ENCODE measurements around the gene KSR1.
"Not testable (repeated sequence)": the region's sequence is repeated elsewhere in the genome, so short reads cannot be mapped to it uniquely, and the experiment has no call there.

The KSR1 gene

DNA sequence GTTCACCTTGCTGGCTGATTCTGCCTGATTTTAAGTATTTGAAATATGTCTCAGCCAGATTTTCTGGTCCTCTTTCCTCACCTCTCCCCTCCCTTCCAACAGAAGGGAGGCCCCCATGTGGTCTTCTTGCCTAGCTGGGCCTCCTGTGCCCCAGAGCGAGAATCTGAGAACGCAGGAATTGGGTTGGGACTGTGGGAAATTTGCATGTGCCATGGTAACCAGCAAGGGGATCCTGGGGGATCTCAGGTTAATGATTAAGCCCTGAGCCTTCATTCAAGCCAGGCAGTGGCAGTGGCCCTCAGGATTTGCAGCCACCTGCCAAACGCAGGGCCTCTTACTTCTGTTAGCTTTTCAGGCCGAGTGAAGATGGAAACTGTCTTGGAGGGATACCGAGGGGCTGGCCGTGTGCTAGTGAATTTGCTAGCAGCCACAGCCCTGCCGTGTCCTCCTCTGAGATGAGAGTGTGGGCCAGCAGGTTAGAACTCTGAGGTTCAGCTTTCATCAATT lies 40.2 kb downstream of the KSR1 start:
- DNase-seq: no peak

DNA sequence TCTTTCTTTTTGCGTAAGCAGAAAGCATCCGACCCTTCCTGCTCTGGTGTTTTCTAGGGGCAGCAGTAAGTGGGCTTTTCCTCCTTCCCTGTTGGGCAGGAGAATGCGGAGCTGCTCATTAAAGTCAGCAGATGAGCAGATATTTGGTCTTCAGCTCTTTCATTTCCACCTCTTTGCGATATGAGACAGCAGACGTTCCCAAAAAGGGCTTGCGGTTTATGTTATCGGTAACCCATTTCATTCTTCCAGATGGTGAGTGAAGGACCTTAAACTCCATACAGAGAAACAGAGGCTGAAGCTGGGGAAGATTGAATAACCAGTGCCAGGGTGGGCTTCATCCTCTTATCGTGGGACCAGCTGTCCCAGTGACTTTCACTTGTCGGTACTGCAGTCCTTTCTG lies 40.7 kb downstream of the KSR1 start:
- no peak for DNase-seq

DNA sequence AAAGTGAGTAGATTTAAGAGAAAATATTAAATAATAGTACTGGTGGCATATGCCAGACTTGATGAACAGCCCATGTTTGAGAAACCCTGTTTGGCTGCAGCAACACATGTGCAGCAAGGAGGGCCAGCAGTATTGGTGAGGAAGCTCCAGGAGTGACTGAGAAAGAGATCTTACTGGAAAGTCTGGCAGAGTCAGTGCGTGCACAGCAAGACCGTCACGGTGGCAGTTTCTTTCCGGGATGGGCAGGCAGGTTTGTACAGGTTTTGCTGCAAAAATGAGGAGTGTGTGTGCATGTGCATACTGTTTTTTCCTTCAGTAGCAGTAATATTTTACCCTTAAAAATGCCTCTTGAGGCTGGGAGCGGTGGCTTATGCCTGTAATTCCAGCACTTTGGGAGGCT lies 41.4 kb downstream of the KSR1 start:
- no peak for DNase-seq

DNA sequence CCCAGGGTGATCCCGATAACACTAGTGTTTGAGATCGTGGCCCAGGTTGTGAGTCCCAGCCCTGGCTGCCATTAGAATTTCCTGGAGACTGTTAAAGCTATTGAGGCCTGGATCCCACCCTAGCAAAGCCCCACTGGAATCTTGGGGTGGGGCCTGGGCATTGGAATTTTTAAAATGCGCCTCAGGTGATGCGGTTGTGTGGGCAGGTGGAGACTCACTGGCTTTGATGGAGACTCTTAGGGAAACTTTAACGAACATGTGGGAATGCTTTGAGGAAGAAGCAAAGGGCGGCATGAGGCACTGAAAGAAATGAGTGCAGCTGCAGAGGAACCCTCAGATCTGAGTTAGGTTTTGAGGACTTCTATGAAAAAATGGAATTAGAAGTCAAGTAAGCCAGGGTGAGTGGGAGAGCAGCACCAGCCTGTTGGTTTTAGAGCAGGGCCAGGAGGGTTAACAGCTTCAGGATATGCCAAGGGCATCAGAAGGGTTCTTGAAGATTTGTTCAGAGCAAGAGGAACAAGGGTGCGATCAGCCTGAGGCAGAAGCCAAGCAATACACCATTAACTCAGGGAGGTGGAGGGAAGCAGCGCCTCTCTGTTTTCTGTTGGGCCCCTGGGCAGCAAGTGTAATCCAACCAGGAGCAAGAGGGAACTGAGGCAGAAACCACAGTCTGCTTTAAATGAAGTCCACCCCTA lies 42.5 kb downstream of the KSR1 start:
- no peak for DNase-seq

DNA sequence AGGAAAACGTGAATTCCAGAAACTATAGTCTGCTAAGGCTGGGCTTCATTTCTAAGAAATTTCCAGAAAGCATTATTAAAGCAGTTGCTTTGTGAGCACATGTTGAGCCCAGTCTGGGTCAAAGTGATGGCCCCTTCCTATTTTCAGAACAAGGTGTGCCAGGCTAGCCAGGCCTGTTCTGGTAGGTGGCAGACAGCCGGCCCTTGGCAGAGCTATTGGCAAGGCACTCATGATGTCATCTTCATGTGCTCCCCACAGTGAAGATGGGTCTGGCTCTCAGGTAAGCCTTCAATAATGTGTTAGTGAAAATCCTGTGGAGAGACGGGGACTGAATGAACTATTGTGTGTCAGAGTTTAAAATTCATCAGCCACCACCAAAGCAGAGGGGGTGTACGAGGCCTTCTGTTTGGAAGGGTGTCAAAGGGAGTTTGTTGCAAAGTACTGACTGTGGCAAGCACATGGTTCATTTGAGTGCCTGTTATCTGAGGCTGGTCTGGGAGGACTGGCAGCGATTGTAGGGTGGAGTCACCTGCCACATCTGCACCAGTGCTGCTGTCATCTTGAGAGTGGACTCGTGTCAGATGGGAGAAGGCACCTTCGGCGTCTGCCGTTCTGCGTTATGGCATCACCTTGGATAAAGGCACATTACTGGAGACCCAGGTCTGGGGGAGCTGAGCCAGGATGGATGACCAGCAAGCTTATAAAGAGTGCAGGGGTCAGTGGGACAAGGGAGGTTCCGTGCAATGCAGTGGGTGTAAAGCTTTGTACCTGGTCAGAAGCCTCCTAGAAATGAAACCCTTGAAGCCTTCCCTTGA lies 43.4 kb downstream of the KSR1 start:
- DNase-seq: no peak

DNA sequence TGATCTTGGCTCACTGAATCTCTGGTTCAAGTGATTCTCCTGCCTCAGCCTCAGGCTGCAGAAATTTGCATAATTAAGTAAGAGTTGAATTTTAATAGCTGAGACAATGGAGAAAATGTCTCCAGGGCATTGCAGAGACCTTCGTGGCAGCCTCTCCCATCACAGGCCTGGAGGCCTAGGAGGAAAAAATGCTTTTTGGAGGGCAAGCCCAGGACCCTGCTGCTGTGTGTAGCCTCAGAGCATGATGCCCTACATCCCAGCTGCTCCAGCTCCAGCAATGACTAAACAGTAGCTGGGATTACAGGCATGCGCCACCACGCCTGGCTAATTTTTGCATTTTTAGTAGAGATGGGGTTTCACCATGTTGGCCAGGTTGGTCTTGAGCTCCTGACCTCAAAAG lies 45.1 kb downstream of the KSR1 start:
- not testable (repeated sequence) for DNase-seq

DNA sequence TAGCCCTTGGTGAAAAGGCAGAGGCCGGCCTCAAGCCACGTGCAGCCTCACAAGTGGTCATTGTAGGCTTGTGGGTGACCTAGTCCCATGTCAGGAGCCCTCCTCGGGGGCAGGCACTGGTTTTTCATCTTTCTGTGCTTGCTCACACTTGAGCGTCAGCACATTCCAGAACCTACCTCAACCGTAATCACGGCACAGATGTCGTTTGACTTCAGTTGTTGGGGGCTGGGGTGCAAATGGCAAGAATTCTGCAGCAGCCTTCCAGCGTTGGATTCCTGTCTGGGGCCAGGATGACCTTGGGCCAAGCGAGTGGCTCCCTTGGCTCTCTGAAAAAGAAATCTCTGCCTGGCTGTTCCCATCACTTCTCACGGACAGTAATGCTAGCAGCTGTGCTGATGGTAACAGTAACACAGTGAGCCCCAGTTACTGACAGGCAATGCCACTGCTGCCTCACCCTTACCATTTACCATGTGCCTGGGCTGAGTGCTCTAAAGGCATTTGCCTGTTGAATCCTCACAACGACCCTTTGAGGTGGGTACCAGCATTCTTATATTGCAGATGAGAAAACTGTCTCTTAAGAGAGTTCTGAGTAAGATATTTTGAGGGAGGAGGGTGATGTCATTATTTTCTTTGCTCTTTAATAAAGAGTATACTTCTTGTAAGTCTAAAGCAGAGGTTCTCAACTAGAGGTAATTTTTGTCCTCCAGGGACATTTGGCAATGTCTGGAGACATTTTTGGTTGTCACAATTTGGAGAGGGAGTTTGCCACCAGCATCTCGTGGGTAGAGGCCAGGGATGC lies 46.5 kb downstream of the KSR1 start:
- no peak for DNase-seq

DNA sequence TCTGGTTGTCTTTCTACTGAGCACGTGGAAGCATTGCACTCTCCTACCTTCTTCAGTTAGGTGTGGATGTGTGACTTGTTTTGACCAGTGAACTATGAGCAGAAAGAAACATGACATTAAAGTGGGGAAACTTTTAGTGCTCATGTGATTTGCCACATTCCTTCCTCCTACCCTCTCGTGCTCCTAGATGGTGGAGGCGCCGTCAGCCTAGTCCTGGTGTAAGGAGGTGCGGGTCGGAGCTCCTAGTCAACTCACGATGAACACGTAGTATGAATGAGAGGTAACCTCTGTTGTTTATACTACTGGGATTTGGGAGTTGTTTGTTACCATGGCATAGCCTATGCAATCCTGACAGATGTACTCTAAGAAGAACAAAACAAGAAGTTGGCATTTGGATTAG lies 47.4 kb downstream of the KSR1 start:
- no peak for DNase-seq

DNA sequence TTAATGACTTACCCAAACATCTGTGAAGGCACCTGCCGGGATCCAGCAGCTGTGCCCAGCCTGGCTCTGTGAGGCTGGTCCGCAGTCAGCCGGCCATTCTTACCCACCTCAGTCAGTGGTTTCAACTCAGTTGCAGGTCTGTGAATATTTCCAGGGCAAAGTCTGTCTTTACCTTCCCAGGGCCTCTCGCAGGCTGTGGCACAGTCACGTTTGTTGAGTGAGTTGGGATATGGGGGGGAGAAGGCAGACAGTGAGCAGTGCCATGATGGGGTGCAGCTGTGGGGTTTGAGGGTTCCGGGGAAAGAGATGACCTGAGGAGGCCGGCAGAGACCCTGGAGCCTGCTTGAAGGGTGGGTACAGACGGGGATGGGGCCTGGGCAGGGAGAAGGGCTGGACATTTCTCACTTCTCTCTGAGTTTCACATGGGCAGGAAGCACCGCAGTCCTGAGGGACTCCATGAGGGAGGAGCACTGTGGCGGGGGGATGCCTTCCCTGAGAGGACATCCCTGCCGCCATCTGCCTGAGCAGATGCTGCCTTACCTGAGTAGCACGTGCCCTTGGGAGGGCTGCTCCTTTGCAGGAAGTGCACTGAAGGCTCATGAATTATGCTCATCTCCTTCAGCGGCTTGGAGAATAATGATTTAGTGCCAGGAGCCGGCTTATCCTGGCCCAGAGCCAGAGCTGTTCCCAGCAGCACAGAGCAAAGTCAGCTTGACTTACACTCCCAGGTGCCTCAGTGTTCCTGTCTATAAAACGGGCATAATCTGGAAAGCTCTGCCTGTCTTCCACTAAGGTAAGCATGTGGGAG lies 48.1 kb downstream of the KSR1 start:
- DNase-seq: peak; percentile 59

DNA sequence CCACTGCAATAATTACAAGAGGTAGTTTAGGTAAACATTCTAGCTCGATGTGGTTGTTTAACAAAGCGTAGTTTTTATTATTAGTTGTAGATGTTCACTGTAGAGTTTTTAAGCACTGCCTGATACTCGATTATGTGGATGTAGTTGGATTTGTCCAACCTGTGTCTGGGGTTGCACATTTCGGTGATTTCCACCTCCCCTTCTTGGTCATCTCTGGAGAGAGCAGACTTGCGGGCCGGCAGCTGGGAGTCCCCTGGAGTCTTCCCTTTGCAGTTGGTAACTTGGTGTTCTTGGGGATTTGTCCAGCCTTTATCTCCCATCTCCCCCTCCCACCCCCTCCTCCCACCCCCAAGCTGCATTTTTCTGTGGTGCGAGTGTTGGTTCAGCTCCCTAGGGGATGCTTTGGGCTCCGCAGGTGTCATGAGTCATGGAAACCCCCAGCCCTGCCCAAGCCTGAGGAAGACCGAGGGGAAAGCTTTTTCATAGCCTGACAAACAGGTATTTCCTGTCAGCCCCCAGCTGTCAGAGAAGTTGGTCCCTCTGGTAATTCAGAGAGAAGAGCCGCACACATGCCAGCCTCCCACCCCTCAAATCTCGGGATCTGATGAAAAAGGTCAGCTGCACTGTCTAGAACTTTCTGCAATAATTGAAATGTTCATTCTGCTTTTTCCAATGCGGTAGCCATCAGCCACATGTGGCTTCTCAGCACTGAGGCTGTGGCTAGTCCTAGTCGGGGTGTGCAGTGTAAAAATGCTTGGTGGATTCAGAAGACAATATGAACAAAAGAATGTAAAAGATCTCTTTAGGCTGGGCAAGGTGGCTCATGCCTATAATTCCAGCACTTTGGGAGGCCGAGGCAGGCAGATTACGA lies 50.3 kb downstream of the KSR1 start:
- peak; percentile 44 for DNase-seq

DNA sequence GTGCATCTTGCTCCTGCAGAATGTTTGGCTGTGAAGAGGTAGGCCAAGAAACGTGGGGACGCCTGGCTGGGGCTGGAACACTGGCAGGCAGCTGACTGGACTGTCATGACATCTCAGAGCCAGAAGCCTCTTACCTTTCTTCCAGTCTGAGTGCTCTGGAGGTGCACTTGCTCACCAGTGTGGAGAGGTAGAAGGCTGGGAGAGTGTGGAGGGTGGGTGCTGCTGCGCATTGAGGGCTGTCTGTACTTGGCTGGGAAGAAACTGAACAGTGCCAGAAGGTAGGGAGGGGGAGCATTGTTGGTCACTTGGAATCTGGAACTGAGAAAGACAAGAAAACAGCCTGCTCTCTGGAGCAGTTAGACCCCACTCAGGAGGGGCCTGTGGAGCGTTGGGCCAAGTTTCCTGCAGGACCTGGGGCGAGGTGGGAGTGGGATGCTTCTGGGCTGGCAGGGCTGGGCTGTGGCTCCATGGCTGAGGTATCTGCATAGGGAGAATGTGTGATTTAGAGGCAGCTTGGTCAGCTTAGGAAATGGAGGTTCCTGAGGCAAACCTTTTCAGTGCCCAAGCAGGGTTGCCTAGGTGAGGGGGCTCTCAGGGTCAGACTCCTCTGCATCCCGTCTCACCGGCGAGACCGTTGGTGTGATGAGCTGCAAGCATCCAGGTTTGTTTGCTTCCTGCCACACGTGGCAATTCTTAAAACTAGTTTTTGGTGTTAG lies 55.1 kb downstream of the KSR1 start:
- no peak for DNase-seq

DNA sequence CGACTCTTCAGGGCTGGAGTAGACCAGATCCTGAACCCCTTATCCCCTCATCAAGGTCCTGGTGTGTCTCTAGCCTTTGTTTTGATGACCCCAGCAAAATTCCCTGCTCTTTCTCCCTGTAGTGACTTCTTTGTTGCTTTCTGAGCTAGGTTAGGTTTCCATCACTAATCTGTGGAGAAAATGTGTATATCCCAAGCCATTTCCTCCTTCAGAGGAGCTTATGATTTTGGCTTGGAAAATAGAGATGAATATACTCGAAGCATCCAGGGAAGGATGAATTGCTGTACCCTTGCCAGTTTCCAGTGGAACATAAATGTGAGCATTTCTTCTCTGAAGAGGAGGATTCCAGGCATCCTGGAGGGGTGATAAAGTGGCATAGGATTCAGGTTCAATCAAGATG lies 55.8 kb downstream of the KSR1 start:
- DNase-seq: no peak

DNA sequence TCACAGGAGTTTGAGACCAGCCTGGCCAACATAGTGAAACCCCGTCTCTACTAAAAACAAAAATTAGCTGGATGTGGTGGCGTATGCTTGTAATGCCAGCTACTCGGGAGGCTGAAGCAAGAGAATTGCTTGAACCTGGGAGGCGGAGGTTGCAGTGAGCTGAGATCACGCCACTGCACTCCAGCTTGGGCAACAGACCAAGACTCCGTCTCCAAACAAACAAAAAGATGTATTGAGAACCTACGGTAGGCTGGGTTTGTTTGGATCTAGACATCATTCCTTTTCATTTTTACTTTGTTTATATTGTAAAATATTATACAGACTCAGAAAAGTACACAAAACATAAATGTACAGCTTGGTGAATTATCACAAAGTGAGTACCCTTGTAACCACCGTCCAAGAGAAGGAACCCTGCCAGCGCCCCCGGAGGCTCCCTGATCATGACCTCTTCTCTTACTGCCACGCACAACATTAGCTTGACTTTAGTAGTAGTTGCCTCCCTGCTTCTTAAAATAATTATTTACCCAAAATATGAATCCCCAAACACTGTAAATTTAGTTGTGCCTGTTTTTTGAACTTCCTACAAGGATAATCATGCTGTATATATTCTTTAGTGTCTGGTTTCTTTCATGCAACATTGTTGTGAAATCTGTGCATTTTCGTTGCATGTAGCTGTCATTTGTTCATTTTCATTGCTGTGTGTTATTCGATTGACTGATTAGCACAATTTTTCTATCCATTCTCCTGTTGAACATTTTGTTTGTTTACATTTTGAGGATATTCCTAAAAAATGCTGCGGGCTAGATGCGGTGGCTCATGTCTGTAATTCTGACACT lies 56.5 kb downstream of the KSR1 start:
- DNase-seq: no peak

DNA sequence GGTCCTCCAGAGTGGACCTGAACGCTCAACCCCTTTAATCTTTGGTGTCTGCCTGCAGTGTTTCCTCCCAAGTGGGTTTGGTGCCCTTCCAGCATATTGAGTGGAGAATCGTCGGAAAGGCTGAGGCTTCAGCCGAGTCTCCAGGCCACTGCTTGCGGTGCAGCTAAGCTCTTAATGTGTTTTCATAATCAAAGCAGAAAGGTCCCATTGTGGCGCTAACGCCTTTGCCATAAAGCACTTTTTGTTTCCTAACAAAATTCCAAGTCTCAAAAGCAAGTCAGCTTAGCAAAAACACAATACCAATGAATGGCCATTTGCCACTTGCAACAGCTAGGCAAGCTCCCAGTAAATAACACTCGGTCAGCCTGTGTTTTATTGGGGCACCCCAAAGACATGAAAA lies 57.6 kb downstream of the KSR1 start:
- DNase-seq: no peak

DNA sequence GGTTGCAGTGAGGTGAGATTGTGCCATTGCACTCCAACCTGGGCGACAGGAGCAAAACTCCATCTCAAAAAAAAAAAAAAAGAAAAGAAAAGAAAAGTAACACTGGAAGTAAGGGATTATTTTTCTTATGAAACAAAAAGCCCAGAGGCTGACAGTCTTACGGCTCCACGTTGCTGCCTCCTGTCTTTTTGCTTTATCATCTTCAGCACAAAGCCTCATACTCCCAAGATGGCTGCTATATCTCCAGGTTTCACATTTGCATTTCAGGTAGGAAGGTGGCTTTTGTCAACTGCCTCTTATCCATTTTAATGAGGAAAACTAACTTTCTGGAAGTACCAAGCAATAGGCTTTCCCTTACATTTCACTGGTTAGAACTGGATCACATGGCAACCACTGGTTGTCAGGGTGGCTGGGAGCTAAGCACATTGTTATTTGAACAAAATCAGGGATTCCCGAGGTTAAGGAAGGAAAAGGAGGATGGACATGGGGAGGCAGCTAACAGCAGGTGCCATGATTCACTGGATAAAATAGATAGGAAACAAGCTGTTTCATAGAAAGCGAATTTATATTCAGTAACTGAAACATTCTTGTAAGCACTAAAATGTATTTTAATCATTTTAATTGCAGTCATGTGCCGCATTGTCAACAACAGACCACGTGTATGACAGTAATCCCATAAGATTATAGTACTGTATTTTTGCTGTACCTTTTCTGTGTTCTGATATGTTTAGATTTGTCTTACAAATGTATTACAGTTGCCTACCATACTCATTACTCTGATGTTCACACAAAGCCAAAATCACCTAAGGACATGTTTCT lies 58.6 kb downstream of the KSR1 start:
- DNase-seq: no peak

DNA sequence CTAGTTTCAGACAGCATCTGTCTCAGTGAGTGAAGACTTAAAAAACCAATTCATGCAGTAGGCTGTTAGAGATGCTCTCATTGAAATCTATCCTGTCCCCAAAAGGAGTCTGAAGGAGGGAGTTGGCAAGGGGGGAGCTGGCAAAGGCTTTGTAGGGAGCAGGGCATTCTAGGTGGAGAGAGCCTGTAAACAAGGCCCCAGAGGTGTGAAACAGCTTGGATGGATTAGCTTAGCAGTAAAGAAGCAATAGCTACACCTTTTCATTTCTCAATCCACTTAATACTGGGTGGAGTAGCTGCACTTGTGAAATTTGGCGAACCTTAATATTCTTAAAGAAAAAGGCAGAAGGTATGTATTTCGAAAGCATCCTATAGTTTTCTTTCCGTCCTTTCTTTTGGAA lies 61.8 kb downstream of the KSR1 start:
- no peak for DNase-seq

DNA sequence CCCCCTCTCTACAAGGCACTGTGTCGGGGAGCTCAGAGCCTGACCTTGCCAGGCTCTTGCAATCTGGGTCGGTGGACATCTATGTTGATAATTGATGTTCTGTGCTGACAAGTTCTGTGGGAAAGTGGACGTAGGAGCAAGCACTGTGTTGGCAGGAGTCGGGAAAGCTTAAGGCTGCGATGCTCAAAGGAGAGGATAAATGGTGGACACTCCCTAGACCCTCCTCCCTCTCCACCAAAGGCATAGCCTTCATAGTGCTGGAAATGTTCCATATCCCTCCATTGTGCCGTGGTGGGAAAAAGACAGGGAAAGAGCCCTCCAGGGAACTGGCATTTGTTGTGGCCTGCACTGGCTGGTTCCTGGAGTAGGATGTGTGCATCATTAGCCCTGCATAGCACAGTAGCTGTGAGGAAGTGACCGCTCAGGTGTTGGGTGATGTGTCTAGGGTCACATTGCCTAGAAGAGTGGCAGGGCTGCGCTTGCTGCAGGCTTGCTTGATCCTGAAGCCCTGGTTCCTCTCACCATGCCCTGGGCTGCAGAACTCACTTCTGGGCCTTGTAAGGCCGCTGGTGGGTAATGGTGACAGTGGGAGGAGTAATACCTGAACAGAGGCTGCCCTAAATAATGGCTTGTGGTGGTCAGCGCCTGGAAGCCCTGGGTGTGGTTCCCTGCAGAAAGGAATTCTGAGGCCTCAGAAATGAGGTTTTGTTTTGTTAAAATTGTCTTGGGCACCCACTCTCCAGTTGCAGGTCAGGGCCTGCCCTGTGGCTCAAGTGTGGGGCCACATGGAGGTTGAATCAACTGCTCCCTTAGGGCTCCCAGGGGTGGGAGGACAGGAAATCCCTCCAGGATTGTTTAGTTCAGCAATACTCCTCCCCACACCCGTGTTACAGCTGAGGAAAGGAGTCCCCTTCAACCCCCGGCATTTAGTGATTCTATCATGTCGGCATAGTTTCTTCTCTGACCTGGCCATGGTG lies 62.6 kb downstream of the KSR1 start:
- no peak for DNase-seq

DNA sequence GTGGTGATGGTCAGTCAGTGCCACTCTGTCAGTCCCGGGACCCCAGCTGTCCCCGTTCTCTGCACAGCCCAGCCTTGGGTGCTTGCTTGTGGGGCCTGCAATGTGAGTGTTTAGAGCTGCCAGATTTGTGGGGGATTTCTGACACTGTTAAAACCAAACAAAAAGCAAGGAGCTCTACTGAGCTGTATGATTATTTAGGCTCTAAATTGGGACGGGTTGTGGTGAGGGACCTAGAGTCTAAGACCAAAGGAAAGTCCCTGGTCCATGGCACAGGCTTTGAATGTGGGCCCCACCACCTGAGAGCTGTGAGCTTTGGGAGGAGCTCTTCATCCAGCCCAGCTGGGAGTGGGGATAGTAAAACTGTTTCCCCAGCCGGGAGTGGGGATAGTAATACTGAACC lies 63.3 kb downstream of the KSR1 start:
- no peak for DNase-seq
